Vagina (tissue), 2 donors: Measurements from ENCODE around the gene SCAF8.

ENCODE experiments used
- CTCF ChIP-seq, 3 experiments: fragments of 450-650 bp in 2 of 3; fragments of 200-600 bp in 1 of 3; sonication (generic) in 1 of 3; IDR thresholded peaks; one replicate each; pipeline ENCODE4 v1.5.1; 2017 to 2019; ENCODE audit warnings: antibody characterized with exemption in 3 of 3, mild to moderate bottlenecking in 2 of 3, moderate library complexity in 2 of 3
- POLR2A ChIP-seq, 2 donors: fragments of 450-650 bp; IDR thresholded peaks; one replicate each; pipeline ENCODE4 v1.6.1; 2017; ENCODE audit warnings: antibody characterized with exemption in 2 of 2, mild to moderate bottlenecking in 2 of 2, moderate library complexity in 2 of 2
- POLR2AphosphoS5 ChIP-seq, 2 donors: sonication (generic); formaldehyde crosslinking; IDR thresholded peaks; one replicate each; pipeline ENCODE4 v1.9.0; 2017; ENCODE audit warnings: antibody characterized with exemption in 2 of 2, mild to moderate bottlenecking in 2 of 2, low read depth in 1 of 2; ENCODE audit not compliant: insufficient read depth in 1 of 2

GRCh38 chr6:154767003-154767723, 33.9 kb downstream of the SCAF8 start:
- TF ChIP-seq CTCF (IDR thresholded peaks at IDR 0.05) (no peak), POLR2A (IDR thresholded peaks at IDR 0.05) (no peak), POLR2AphosphoS5 (IDR thresholded peaks at IDR 0.05; ENCODE audit: insufficient read depth in 1 of 2, low read depth in 1 of 2) (no peak)
